Fibroblast of mammary gland (primary cell): ENCODE measurements around the gene ZBTB5.

ENCODE experiments used
- DNase-seq: peaks from one replicate; pipeline ENCODE4 v3.0.0-alpha.2; 2010; ENCODE audit warnings: low read depth
- H3K4me3 ChIP-seq: 2 replicates; pipeline ENCODE4 v1.5.1; 2011; ENCODE audit warnings: low read depth, mild to moderate bottlenecking, low read length, moderate library complexity; ENCODE audit not compliant: control insufficient read depth
- CTCF ChIP-seq: conservative IDR thresholded peaks from 2 replicates; pipeline ENCODE4 v1.5.1; 2011; ENCODE audit warnings: low read depth, low read length, inconsistent platforms; ENCODE audit not compliant: control insufficient read depth, insufficient read depth

The ZBTB5 gene

GRCh38 chr9:37417252-37417803 is 47.9 kb downstream of the ZBTB5 start:
- TF ChIP-seq CTCF = no peak
- no peak overlapping the region for H3K4me3 ChIP-seq
- no peak for DNase-seq

- DNase-seq = peak; percentile 71
- H3K4me3 ChIP-seq = no peak overlapping the region
- TF ChIP-seq CTCF = peak; percentile 86
Measured at GRCh38 chr9:37415011-37415719, 50.1 kb downstream of the ZBTB5 start.

- no peak for TF ChIP-seq CTCF
- no peak for DNase-seq
- no peak overlapping the region for H3K4me3 ChIP-seq
Measured at GRCh38 chr9:37414503-37414943, 50.7 kb downstream of the ZBTB5 start.

- no peak for TF ChIP-seq CTCF
- DNase-seq = no peak
- H3K4me3 ChIP-seq = no peak overlapping the region
Measured at GRCh38 chr9:37413311-37413710, 51.9 kb downstream of the ZBTB5 start.

GRCh38 chr9:37412431-37413151 is 52.7 kb downstream of the ZBTB5 start:
- no peak for TF ChIP-seq CTCF
- H3K4me3 ChIP-seq = no peak overlapping the region
- DNase-seq = no peak

- peak; percentile 34 for TF ChIP-seq CTCF
- no peak for DNase-seq
- H3K4me3 ChIP-seq = no peak overlapping the region
Measured at GRCh38 chr9:37410969-37411785, 54.1 kb downstream of the ZBTB5 start.
